GM19238 (cell line): Measurements from ENCODE around the gene PMEPA1.

ENCODE experiments used
- DNase-seq: peaks from one replicate; pipeline ENCODE4 v3.0.0; 2011; ENCODE audit warnings: low spot score; ENCODE audit not compliant: insufficient read length

PMEPA1 gene

DNA sequence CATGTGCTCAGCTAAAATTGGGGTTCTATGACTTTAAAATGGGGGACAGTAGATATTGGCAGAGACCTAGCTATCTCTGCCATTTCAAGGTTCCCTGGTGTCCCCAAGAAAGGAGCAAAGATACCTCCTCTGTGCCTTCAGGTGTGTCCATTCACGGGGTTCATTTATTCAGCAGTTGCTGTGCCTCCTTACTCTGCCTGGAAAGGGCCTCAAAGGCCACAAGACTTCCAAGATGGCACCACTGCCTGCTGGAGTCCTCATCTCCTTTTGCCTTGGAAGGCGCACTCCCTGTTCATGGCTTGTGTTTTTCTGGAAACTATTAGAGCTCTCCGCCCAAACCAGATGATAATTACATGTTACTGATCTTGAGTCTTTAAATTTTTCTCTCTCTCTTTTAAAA lies 85.7 kb downstream of the PMEPA1 start:
- no peak for DNase-seq

DNA sequence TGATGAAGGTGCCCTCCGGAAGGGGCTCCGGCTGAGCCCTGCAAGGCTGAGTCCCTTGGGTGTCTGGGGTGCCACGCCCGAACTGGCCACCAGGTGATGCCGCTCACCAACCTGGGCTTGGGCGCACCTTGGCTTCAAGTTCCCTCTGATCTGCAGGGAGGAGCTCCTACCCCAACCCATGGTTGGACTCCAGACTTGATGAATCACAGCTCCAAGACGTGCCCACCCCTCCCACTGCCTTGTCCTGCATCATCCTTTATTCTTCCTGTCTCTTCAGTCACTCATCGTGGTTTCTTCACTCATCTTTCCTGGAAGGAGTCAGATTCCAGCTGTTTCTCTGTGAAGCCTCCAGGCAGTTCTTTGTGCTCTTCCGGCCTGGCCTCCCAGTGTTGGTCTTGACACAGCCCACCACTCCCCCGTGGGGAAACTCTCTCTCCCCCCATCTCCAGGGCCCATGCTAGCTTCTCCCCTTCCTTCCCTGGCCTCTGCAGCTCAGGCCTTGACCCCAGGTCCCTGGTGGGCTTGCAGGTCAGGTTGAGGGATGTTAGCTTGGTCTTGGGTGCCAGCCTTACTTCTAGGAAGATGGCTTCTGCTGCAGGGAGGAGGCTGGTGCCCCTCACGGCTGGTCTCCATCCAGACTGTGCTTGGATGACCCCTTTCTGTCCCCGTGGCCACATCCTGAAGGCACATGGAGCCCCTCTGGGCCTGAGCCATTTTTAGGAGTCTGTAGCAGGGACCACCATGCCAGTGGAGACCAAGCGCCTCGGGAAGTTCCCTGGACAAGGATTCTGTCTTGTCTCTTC lies 87.0 kb downstream of the PMEPA1 start:
- no peak for DNase-seq

DNA sequence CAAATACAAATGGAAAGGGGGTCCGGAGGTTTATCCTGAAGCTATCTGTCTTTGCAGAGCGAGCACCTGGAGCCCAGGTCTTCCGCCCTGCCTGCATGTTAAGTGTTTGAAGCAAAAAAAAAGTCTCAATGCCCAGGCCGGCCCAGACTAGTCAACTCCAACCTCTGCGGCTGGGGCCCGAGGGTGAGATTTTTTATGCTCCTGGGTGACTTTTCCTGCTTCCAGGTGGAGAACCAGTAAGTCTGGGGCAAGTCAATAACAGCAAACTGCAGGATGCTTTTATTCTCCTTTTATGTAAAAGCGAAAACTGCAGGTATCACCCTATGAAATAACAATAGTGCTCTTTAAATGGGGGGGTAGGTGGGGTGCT lies 87.6 kb downstream of the PMEPA1 start:
- DNase-seq: no peak

DNA sequence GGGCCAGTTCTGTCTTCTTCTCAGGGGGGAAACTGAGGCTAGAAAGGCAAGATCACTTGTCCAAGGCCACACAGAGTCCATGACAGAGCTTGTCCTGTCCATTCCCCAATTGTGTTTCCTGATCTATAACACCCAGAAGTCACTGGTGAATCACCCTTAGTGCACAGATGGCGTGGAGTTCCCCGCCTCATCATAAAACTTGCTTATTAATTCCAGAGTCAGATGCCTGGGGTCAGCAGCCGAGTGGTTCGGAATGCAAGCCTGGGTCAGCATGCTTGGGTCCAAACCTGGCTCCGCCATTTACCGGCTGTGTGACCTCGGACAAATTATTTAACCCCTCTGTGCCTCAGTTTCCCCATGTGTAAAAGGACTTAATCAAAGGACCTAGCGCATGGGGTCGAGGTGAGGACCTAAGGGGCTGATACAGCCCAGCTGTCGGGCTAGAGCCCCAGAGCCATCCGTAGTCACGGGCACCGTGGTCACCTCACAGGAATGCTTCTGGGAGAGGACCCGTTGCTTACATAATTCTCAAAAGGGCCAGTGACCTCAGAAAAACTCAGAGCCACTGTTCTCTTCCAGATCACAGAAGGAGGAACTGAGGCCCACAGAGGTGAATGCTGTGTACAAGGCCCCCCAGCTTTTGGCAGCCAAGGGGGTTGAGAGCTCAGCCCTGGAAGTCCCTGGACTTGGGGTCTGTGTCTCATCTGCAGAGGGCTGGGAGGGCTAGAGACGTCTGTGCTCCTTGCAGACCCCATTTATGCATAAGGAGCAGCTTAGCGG lies 88.2 kb downstream of the PMEPA1 start:
- no peak for DNase-seq

DNA sequence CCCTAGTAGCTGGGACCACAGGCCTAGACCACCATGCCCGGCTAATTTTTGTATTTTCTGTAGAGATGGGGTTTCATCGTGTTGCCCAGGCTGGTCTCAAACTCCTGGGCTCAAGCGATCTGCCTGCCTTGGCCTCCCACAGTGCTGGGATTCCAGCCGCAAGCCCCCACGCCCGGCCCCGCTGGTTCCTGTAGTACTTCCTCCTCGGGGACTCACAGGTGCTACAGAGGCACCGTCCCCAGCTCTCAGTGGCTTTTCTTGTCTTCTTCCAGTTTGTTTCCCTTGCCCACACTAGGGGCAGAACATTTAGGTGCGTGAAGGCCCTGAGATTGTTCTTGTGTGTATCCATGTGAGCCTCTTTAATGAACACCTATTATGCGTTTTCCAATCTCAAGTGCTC lies 88.8 kb downstream of the PMEPA1 start:
- DNase-seq: no peak

DNA sequence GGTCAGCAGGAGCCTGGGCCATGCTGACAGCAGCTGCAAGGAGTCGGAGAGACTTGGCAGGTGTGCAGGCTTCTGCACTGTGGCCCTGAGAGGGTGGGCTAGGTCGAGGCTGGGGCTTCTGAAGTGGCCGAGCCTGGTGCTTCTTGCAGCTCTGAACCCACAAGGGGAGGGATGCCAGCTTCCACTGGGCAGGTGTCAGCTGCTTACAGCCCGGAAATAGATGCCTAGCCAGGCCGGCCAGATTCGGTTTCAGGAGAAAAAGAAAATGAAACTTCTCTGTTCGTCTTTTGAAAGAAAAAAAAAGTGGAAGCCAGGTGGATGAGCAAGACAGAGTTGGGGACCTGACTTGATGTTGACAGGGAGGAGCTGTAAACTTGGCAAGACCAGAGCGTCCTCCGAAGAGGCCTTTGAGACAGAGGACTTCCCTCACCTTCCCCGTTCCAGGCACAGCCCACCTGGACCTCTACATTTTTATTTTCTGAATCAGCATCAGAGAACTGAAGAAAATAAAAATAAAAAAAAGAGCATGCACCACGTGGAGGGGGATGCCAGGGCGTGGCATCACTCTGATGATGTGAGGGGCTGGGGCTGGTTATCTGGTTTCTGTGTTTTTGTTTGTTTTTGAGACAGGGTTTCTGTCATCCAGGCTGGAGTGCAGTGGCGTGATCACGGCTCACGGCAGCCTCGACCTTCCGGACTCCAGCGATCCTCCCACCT lies 89.4 kb downstream of the PMEPA1 start, which contains the start of gene ZBP1:
ZBP1 (minus strand) TSS at position 153 of the 717 bp plus-strand sequence; CDS start at position 22, 131 bp downstream.
- peak; percentile 84 for DNase-seq

DNA sequence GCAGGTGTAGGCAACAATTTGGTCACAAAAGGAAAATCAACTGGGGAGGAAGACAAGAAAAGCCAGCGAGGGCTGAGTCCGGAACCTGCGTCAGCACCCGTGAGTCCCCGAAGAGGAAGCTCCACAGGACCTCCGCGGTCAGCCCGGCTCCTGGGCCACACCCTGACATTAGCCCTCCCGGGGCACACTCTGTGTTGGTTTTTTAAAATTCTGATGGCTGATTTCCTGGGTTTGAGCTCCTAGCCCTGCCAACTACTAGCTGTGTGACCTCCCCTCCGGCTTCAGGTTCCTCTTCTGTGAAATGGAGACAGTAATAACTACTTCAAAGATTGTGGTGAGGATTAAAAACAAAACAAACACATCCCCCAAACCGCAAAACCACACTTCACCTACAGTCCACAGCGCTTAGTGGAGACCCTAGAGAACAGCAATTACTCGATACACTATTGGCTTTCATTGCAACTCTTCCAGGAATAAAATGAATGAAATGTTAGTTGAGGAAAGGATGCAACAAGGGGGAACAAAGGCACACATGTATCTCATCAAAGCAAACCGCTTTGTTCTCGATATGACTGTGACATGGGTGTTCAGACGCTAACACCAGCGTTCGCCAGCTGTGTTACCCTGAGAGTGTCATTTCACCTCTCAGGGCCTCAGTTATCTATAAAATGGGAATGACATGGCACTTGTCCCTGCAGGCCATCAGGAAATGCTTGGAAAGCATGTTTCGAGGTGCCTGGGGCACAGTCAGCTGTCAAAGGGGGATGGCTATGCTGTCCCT lies 90.6 kb downstream of the PMEPA1 start:
- peak; percentile 55 for DNase-seq

DNA sequence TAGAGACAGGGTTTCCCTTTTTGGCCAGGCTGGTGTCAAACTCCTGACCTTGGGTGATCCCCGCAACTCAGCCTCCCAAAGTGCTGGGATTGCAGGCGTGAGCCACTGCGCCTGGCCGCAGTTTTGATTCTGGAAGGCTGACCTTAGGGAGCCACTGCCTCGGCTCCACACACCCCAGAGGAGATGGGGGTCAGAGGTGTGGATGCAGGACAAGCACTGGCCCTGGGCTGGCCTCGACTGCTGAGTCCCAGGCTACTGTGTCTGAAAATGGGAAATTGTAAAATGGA lies 91.1 kb downstream of the PMEPA1 start:
- DNase-seq: no peak

DNA sequence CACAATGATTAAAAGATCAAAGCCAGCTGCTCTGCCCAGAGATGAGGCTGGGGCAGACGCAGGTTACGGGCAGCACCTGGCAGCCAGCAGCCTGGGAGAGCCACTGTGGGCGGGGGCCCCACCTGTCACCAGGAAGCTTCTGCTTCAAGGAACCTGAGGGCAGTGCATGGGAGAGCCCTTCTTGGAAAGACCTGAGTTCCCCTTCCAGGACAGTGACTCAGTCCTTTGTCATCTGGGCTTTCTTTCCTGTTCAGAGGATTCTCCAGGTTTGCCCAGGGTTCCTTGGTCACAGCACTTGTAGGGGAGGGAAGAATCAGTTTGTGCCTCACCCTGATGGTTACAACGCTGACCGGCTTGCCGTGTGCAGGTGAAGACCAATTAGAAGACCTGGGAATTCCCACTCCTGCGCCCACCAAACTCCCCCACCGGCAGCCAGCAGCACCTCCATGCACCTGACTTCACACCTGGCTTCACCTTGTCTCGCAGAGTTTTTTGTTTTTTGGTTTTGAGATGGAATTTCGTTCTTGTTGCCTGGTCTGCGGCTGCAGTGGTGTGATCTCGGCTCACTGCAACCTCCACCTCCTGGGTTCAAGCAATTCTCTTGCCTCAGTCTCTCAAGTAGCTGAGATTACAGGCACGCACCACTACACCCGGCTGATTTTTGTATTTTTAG lies 91.6 kb downstream of the PMEPA1 start:
- no peak for DNase-seq

DNA sequence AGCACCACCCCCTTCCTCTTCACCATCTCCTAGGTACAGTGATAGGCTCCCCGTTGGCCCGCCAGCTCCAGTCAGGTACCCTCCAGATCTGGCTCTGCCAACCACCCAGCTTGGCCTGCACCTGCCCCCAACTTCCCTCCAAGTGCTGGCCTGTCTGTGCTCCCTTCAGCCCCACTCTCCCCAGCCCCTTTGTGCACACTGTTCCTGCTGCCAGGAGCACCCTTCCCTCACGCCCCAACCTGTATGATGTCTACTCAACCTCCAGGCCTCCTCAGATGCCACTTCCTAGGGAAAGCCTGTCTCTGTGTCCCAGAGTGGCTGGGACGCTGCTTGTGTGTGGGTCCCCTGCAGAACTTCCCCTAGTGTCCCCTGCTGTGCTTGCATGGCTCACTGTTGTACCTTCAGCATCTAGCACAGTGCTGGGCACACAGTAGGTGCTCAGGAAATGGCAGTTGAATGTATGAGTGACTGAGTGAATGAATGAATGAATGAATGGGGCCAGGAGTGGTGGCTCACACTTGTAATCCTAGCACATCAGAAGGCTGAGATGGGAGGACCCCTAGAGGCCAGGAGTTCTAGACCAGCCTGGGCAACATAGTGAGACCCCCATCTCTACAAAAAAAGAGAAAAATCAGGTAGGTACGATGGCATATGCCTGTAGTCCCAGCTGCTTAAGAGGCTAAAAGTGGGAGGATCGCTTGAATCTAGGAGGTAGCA lies 92.6 kb downstream of the PMEPA1 start:
- DNase-seq: no peak

DNA sequence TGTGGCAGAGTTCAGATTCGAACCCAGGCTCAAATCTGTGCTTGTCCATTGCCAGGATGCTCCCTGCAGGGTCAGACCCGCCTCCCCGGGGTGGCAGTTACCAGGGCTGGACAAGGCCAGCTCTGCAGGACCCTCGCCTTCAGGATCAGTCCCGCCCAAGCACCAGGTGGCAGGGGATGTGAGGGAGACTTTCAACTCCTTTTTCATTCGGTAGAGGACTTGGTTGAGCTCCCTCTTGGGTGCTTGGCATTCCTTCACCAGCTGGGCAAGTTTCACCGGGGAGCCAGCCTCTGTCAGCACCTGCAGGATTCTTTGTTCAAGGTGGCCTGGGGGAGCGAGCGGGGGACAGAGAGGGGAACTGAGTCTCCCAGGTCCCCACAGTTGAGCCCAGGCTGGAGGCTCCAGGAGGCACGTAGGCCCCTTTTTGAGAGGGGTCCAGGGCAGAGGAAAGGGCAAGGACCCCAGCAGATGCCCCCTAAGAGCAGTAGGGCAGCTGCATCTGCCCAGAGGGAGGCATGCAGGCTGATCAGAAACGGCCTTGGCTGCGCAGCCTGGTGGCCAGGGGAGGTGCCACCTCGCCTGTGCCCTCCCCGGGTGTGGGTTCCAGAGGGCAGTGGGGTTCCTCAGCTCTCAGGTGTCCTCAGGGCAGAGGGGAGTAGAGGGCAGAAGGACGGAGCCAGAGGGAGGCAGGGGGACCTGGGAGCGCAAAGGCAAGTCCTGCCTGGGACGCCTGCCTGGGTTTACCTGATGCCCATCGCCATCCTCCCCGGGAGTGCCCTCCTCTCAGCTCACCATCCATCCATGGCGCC lies 93.5 kb downstream of the PMEPA1 start:
- no peak for DNase-seq

DNA sequence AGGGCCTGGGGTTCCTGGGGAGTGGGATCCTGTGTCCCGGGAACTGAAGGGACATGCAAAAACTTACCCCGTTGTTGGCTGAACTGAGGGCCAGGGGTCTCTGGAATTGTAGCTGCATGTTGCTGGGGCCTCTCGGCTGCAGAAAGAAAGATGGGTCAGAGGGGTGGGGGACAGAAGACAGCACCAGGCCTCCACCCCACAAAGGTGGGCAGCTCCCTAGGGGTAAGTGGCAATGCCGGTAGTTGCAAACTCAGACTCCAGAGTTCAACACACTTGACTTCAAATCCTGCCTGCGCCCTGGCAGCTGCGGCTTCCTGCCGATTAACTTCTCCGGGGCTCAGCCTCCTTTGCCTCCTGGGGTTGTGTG lies 94.4 kb downstream of the PMEPA1 start:
- no peak for DNase-seq

DNA sequence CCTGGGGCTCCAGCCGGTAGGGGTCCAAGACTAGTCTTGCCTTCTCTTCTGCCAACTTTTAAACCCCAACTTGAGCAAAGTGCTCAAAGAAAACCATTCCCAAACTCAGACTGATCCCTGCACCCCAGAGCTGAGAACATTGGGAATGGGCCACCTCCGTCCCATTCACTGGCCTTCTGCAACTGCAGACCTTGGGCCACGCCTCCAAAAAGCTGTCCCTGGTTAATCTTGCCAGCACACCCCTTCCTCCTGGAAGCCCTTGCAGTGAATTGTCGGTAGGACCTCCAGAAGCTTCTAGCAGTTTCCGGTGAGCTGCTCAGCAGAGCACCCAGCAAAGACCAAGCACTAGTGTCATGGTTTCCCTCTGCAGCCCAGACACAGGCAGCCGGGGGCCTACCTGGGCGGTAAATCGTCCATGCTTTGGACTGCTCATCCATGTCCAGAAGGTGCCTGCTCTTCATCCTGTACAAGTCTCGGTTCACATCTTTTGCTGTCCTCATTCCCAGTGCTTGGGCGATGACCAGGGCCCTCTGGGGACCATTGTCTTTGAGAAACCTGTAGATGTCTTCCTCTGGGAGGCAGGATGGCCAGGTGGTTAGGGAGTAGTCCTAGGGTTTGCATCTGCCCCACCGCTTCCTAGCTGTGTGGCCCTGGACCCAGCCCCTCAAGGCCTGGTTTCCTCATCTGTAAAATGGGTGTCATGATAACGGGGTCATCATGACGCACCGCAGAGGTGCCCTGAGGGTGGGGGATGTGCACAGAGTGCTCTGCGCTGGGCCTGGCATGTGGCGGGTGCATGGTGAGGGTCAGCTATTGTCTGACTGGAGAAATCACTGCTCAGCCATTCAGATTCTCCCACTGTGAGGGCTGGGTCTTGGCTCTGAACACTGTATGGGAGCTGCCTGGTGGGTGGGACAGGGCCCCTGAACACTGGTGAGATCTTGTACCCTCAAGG lies 95.0 kb downstream of the PMEPA1 start:
- DNase-seq: no peak

DNA sequence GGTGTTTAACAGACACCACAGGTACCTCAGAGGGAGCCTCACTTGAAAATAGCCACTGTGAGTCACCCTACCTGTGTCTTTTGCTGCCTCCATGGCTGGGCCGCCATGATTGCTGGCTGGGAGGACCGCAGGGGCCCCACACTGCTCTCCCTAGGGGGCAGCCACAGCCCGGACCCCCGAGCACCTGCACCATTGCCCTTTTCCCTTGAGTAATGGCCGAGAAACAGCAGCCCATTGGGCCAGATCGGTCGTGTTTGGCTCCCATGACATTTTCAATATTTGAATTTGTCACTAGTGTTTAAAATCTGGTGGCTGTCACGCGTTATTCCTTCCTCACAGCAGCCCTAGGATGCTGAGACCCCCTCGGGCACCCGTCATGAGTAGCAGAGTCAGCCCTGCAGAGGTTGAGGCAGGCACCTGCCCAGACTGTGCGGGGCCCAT lies 96.3 kb downstream of the PMEPA1 start:
- no peak for DNase-seq

DNA sequence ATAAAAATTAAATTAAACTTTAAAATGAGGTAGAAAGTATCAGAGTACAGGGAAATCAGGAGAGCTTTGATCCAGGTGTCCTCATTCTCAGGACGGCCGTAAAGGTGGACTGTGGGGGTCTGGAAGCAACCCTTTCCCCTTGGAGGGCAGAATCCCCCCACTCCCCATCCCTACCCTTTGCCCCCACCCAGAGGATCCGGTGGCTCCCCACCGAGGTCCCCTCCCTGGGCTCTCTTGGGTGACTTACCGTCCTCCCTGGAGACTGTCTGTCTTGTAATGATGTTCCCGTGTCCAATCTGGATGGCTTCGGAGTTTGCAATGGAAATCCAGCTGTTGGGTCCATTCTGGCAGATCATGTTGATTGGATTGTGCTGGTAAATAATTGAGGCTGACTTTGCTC lies 96.9 kb downstream of the PMEPA1 start:
- DNase-seq: no peak

DNA sequence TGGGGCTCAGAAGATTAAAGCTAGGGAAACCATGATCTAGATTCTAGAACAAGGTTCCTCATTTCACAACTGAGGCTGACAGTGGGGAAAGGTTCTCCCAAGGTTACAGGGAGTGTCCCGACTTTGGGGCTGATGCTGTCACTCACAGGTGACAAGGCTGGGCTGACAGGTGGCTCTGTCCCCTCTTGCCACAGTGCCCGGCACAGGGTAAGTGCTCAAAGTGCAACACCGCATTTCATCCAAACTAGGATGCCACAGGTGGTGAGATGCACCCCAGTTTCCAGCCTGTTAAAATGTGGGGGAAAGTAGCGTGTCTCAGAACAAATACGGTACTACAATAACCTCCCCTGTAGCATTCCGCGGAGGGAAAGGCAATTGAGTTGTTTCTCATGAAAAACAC lies 97.4 kb downstream of the PMEPA1 start:
- no peak for DNase-seq

DNA sequence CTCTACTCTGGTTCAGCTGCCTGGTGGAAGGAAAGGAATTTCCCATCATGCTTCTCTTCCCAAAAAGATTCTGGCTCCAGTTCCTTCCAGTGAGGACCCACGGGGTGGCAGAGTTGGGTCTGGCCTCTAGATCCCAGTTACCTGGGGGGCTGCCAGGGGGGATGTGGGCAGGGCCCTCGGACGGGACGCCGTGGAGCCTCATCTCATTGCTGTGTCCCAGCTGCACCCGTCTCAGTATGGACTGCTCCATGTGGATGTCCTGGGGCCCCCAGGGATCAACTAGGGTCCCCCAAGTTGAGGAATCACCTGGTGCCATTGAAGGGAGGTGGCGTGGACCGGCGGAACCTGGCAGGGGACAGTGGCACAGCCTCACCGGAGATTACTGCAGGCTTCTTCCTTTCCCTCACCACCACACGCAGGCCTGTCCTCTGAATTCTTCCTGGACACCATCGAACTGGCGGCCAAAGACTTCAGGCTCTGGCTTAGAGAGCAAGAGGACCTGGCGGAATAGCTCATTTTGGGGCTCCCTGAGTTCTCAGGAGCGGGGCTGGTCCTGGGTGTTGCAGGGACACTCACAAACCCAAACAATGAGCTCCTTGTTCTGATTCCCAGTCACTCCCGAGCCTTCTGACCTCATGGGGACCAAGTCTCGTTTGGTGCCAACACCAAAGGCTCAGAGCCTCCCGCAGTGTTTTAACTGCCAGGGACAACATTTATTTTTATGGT lies 98.1 kb downstream of the PMEPA1 start:
- no peak for DNase-seq
